DND-41 (cell line): ENCODE measurements around the gene TARS2.
A peak's percentile ranks its signal among the peaks of the same experiment; 100 is the strongest.

Source experiments
- ATAC-seq: fragments of 200-7000 bp; cut with Tn5 transposase; 3 replicates; pipeline ENCODE4 v1.9.1; 2021; ENCODE audit warnings: low read depth; ENCODE audit not compliant: insufficient read depth
- DNase-seq: peaks from one replicate; pipeline ENCODE4 v3.0.0-alpha.2; 2020
- H2AFZ ChIP-seq: 2 replicates; pipeline ENCODE4 v1.6.0; 2012; ENCODE audit warnings: low read depth, low read length
- H3K27ac ChIP-seq: 2 replicates; pipeline ENCODE4 v1.5.1; 2012; ENCODE audit warnings: low read length, inconsistent platforms
- H3K27me3 ChIP-seq: fragments of 200-600 bp; sonication (generic); 2 replicates; pipeline ENCODE4 v1.6.0; 2012; ENCODE audit warnings: low read length, mild to moderate bottlenecking, inconsistent platforms; ENCODE audit not compliant: insufficient read depth, poor library complexity
- H3K36me3 ChIP-seq: 2 replicates; pipeline ENCODE4 v1.5.1; 2012; ENCODE audit warnings: low read length, inconsistent platforms; ENCODE audit not compliant: insufficient read depth
- H3K4me1 ChIP-seq: 2 replicates; pipeline ENCODE4 v1.5.1; 2012; ENCODE audit warnings: mild to moderate bottlenecking, low read length; ENCODE audit not compliant: insufficient read depth
- H3K4me2 ChIP-seq: 2 replicates; pipeline ENCODE4 v1.6.0; 2012; ENCODE audit warnings: mild to moderate bottlenecking, moderate library complexity, low read length, inconsistent platforms; ENCODE audit not compliant: insufficient read depth
- H3K4me3 ChIP-seq, 2 experiments: fragments of 200-600 bp in 1 of 2; shearing (Covaris generic) in 1 of 2; 2 replicates each; pipeline ENCODE4 v1.5.1; 2012 to 2016; ENCODE audit warnings: inconsistent platforms in 2 of 2, low read length in 2 of 2, mild to moderate bottlenecking in 2 of 2, low read depth in 1 of 2, moderate library complexity in 1 of 2
- H3K79me2 ChIP-seq: 2 replicates; pipeline ENCODE4 v1.6.0; 2012; ENCODE audit warnings: low read length, inconsistent platforms; ENCODE audit not compliant: insufficient read depth
- H3K9ac ChIP-seq: 2 replicates; pipeline ENCODE4 v1.6.0; 2012; ENCODE audit warnings: low read depth, mild to moderate bottlenecking, inconsistent platforms, low read length, moderate library complexity
- H3K9me3 ChIP-seq: 2 replicates; pipeline ENCODE4 v1.5.1; 2012; ENCODE audit warnings: low read length, moderate library complexity, mild to moderate bottlenecking, inconsistent platforms; ENCODE audit not compliant: insufficient read depth, severe bottlenecking
- H4K20me1 ChIP-seq: 2 replicates; pipeline ENCODE4 v1.6.0; 2012; ENCODE audit warnings: low read length; ENCODE audit not compliant: insufficient read depth
- CTCF ChIP-seq: IDR thresholded peaks from 2 replicates; pipeline ENCODE4 v1.5.1; 2012; ENCODE audit warnings: borderline replicate concordance, low read length, moderate library complexity, mild to moderate bottlenecking; ENCODE audit not compliant: poor library complexity, severe bottlenecking; ENCODE audit errors: extremely low read depth
- EZH2 ChIP-seq: IDR thresholded peaks from 3 replicates; pipeline ENCODE4 v1.6.1; 2012; ENCODE audit warnings: borderline replicate concordance, low read depth, mild to moderate bottlenecking, moderate library complexity, low read length, inconsistent platforms; ENCODE audit not compliant: severe bottlenecking

The TARS2 gene

GRCh38 chr1:150507912-150508864 is 21.0 kb downstream of the TARS2 start, which contains the start of gene ECM1:
Gene ECM1 (plus strand): TSS chr1:150508109. CDS start chr1:150508210, 101 bp downstream.
- Histone ChIP-seq H3K79me2 (no peaks in the 10 kb centered on the region), H3K27ac (no peak within 1 kb of the TSS), H3K4me1 (no peaks in the 10 kb centered on the region), H3K9ac (no peak within 1 kb of the TSS), H3K27me3 (no peaks in the 10 kb centered on the region), H3K4me2 (no peak within 1 kb of the TSS), H4K20me1 (no peaks in the 10 kb centered on the region), H2AFZ (no peak within 1 kb of the TSS), H3K36me3 (peaks cover 38% of the 10 kb centered on the region), H3K4me3 (no peak within 1 kb of the TSS), H3K9me3 (no peaks in the 10 kb centered on the region)
- ATAC-seq (peak; percentile 71), DNase-seq (peak; percentile 20)
- TF ChIP-seq CTCF (no peak), EZH2 (no peak)

- no peak overlapping the region for H3K4me2 ChIP-seq
- H3K4me3 ChIP-seq = no peak overlapping the region
- H3K9ac ChIP-seq = no peak overlapping the region
- no peaks in the 10 kb centered on the region for H3K79me2 ChIP-seq
- no peak overlapping the region for H2AFZ ChIP-seq
- H3K4me1 ChIP-seq = no peaks in the 10 kb centered on the region
- ATAC-seq (no peak), DNase-seq (no peak)
- H3K27me3 ChIP-seq = no peaks in the 10 kb centered on the region
- no peaks in the 10 kb centered on the region for H3K9me3 ChIP-seq
- no peak overlapping the region for H3K27ac ChIP-seq
- H4K20me1 ChIP-seq = no peaks in the 10 kb centered on the region
- peaks cover 34% of the 10 kb centered on the region for H3K36me3 ChIP-seq
- TF ChIP-seq EZH2 (no peak), CTCF (no peak)
Observed at GRCh38 chr1:150508982-150509381, 21.8 kb downstream of the TARS2 start.

DNA sequence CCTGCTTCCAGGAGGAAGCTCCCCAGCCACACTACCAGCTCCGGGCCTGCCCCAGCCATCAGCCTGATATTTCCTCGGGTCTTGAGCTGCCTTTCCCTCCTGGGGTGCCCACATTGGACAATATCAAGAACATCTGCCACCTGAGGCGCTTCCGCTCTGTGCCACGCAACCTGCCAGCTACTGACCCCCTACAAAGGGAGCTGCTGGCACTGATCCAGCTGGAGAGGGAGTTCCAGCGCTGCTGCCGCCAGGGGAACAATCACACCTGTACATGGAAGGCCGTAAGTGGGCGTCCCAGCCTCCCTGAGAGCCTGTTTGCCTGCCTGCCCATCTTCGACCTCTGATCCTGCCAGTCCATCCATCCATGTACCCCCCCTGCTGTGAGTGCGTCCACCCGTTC is 24.3 kb downstream of the TARS2 start:
- ATAC-seq = no peak
- no peaks in the 10 kb centered on the region for H4K20me1 ChIP-seq
- H3K36me3 ChIP-seq = peaks cover 8% of the 10 kb centered on the region
- H3K4me3 ChIP-seq = no peak overlapping the region
- no peak overlapping the region for H2AFZ ChIP-seq
- H3K9ac ChIP-seq = no peak overlapping the region
- H3K4me1 ChIP-seq = peaks cover 13% of the 10 kb centered on the region
- TF ChIP-seq EZH2 (no peak), CTCF (no peak)
- H3K9me3 ChIP-seq = no peaks in the 10 kb centered on the region
- H3K79me2 ChIP-seq = no peaks in the 10 kb centered on the region
- H3K27ac ChIP-seq = no peak overlapping the region
- no peaks in the 10 kb centered on the region for H3K27me3 ChIP-seq
- no peak overlapping the region for H3K4me2 ChIP-seq
- no peak for DNase-seq
